AG09319 (cell line): ENCODE data around the gene CACNA1C.

ENCODE experiments used
- DNase-seq: peaks from one replicate; pipeline ENCODE4 v3.0.0-alpha.2; 2010; ENCODE audit warnings: low read depth; ENCODE audit errors: extremely low read depth
- TF ChIP-seq, protein P1 (sequence below): IDR thresholded peaks from 2 replicates; pipeline ENCODE4 v1.5.1; 2011; ENCODE audit warnings: low read depth, mild to moderate bottlenecking, inconsistent platforms, low read length, moderate library complexity

CACNA1C gene

DNA sequence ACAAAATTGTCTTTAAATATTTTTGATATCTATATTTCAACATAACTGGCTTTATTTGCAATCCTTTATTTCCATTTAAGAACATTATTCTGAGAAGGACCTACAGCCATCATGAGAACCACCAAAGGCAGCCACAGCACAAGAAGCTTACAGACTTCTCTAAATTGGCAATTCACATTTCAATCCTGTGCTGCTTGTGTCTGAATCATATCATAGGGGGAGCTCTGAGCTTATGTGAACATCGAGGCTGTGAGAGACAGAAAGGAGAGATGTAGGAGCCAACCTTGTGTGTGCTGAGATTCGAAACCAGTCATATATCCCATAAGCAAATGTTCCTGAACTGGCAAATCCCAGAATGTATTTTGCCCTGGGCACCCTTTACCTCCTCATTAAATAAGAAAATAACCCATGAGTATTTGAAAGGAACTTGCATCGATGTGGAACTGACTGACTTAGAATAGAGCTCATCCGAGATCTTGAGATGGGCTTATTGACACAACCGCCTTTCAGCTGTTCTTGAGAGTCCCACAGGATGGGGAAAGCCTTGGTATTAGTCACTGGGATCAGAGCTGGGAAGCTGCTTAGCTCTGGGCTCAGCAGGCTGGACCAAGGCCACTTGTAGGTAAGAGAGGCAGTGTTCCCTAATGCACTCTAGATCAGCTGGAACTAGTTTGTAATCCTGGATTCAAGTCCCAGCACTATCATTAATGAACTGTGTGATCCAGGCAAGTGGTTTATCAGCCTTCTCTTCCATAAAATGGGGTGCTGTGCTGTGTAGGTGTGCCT lies 329.8 kb downstream of the CACNA1C start:
- DNase-seq = no peak
- TF ChIP-seq, protein P1, sequence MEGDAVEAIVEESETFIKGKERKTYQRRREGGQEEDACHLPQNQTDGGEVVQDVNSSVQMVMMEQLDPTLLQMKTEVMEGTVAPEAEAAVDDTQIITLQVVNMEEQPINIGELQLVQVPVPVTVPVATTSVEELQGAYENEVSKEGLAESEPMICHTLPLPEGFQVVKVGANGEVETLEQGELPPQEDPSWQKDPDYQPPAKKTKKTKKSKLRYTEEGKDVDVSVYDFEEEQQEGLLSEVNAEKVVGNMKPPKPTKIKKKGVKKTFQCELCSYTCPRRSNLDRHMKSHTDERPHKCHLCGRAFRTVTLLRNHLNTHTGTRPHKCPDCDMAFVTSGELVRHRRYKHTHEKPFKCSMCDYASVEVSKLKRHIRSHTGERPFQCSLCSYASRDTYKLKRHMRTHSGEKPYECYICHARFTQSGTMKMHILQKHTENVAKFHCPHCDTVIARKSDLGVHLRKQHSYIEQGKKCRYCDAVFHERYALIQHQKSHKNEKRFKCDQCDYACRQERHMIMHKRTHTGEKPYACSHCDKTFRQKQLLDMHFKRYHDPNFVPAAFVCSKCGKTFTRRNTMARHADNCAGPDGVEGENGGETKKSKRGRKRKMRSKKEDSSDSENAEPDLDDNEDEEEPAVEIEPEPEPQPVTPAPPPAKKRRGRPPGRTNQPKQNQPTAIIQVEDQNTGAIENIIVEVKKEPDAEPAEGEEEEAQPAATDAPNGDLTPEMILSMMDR = no peak

DNA sequence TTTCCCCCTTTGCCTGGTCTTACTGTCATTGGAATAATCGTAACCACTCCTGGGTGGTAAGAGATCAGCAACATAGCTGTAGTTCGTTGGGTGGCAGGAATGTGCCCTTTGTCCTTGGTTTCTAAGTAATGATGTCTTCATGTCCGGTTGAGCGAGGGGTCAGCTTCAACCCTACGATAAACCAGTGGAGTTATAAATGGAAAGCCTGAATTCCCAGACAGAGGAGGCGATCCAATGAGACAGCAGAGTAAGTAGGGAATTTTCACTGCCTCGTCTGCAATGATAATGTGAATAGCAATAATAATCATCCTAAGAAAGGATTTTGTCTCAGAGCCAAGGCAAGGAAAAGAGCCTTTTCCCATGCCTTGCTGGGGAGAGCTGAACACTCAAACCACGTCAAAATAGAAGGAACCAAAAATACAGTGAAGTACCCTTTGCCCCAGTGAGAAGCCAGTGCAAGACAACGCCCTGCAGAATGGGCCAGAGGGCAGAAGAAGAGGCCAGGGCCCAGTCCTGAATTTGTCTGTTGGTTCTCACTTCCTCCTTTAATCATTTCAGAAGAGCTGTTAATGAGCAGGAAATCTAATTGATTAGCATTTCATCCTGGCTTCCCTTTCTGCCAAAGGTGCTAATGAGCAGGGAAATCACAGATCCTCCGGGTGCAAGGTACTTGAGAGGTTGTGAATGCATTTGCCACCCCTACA lies 330.7 kb downstream of the CACNA1C start:
- no peak for DNase-seq
- TF ChIP-seq, protein P1 = no peak

DNA sequence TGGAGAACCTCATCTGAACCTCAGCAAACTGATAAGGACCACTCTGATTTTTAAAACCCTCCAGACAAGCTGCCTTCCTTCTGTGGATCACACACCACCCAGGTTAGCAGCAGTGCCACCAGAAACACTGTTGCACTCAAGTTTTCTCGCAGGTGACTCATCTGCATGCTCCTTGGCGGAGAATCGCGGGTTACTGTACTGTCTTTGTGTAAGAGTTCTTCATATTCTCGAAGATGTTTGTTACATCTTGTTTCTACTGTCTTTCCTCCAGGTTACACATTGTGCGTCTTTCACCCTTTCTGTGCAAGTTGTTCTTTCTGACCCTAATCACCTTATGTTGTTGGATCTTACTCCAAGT lies 331.2 kb downstream of the CACNA1C start:
- DNase-seq = no peak

DNA sequence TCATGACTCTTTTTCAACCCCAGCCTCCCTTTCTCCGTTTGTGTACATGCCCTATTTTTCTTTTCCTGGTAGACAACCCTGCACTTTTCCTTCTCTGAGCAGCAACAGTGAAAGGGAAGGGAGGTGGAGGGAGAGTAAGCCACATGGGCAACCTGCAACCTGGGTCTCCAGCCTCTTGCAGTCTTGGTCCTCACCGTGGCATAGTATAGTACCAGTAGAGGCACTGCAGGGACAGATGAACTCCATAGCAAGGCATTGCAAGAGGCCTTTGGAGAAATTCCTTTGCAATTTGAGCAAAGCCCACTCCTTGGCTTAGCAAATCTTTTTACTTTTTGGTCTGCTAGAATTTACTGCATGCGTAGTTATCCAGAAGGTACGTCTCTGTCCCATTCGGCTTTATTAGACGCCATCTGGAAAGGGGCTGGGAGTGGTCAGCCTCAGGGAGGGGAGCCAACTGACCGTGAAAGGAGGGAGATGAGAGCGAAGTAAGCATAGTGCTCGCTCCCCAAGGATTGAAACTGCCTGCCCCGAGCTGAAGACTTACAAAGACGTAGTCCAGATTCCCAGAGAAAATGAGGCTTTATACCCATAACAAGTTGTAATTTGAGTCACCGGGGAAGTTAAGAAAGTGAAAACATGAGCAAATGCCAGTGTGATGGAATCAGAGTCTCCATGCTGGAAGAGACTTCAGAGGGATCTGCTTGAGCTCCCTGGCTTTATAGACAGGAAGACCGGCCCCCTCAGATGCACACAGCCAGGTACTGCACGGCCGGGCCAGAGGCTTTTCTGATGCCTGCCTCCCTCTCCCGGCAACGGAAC lies 332.0 kb downstream of the CACNA1C start:
- peak; percentile 67 for DNase-seq
- TF ChIP-seq, protein P1 = peak; percentile 40

More for the DNA sequence above, 331.2 kb downstream of the CACNA1C start:
- TF ChIP-seq, protein P1 = no peak

DNA sequence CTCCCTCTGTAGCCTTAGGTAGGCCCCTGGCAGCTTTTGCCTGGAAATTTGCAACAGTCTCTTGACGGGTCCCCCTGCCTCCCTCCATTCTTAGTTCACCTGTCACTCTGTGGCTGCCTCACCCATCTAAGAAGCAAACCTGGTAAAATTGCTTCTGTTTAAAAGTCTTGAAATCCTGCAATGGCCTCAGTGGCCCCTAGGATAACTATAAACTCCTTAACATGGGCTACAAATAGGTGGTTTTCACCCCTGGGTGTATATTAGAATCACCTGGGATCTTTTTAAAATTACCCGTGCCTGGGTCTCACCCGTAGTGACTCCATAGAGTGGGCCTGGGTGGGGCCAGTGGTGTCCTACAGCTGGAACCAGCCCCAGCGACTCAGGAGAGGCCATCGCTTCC lies 332.7 kb downstream of the CACNA1C start:
- DNase-seq = no peak
- TF ChIP-seq, protein P1 = no peak

DNA sequence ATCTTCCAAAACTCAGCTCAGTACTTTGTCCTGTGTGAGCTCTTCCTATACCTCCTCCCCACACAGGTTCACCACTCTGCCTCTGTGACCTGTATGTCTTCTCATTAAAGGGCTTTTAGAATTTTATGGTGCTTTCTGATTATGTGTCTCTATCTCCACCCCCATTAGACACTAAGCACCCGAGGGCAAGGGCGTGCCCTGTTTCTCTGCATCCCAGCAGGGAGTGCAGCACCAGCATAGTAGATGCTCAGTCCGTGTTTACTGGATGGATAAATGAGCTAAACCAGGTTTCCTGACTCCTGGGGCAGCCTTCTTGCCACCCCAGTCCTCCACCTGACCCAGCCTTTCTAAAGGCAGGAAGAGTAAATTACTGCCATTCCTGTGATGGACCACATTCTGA lies 333.8 kb downstream of the CACNA1C start:
- no peak for DNase-seq
- TF ChIP-seq, protein P1 = no peak
